ENCODE results near the gene ITPA.
"Not testable (repeated sequence)": the region's sequence is repeated elsewhere in the genome, so short reads cannot be mapped to it uniquely, and the experiment has no call there.

Gene ITPA

DNA sequence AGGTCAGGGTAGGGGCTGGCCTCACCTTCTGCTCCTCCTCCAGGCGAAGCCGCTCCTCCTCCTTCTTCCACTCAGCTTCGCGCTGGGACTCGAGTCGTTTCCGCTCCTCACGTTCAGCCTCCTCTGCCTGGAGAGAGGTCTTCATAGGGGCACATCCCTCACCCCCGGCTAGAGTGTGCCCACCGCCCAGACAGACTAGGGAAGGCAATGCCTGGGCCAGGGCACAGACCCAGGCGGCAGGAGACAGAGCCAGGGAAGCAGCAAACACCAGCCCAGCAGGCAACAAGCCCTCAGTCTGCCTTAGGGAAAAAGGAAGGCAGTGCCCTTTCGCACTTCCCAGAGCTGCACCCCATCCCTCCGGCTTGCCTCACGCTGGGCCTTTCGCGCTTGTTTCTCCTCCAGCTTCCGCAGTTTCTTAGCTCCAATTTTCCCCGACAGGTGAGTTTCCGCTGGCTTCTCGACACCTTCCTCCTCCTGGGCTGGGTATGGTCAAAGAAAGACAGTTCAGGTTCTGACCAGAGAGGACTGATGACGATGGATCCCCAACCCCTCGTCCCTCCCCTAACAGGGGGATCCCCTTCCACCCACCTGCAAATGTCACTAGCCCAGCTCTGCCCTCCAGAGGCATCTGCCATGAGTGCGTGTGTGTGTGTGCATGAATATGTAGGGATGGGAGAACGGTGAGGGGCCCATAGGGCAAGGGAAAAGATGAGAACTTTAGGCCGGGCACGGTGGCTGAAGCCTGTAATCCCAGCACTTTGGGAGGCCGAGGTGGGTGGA is 9.1 kb upstream of the ITPA start:
- DNase-seq (ENCODE audit: low read depth, low spot score) = no peak

DNA sequence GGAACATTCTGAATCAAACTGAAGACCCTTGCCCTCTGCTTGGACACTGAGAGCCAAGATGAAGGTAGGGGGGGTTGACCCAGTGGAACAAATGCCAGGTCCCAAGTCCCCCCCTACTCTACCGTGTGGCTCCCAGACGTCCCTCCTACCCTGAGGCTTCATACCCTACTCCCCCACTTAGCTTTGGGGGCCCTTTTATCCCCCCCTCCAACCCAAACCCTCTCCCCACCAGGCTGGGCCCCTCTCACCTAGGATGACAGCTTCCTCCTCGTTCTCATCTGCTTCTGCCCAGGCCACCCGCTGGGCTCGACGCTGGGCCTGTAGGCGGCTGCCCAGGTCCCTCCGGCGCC is 6.4 kb upstream of the ITPA start:
- DNase-seq (ENCODE audit: low read depth, low spot score) = no peak

DNA sequence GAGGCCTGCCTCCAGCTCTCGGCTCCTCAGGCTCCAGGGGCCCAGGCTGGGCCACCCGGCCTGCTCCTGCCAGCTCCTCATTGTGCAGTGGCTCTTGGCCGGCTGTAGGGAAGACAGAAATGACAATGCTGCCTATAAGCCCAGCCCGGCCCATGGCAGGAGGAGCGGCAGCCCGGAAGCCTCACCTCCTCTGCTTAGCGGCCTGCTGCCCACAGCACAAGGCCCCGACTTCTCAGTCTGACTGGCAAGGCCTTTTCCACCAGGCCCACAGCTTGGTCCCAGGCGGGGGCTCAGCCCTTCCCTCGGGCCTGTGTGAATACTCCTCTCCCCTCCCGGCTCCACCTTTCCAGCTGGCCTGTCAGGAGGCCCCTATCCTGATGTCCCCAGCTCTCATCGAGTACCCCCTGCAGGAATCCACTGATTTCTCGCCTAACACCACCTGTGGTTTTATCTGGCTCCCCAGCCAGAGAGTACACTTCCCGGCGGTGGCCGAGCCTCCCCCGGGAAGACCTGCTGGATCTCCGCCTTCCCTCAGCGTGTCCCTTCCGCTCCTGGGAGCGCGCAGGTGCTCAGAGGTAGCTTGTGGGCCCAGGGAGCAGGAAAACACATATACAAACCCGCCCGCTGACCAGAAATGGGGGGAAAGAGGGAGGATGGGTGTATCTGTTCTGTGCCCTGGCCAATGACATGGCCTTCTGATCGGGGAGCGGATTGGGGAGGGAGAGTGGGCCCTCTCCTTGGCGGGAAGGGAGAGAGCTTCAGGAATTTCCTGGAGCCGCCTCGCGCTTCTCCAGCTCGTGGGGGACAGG is 5.8 kb upstream of the ITPA start:
- no peak for DNase-seq (ENCODE audit: low read depth, low spot score)

DNA sequence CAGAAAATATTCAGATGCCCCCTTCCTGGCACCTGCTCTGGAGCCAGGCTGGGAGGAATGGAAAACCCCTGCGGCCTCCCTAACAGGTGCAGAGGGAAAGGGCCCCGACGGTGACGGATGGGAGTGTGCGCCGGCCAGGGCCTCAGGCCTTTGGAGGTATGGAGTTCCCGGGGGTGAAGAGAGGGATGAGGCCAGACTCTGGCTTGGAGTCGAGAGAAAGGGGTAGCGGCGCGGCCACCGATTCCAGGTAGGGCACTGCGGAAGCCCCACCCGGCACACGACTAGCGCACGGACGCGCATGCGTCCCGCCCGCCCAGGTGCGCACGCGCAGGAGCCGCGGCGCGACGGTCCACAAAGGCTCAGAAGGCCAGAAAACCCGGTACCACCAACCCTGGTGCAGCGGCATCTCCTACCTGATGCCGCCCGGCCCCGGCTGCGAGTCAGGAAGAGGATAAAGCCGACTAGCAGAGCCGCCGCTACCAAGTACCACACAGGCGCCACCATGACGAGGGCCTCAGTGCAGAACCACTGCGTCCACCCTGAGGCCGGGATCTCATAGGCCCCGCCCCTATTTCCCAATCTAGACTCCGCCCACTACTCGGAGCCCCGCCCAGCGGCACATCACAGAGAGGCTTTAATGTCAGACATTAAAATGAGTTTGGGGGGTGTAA is 5.0 kb upstream of the ITPA start, which contains the start of gene DDRGK1:
DDRGK1 (minus strand) TSS at position 559 of the 671 bp plus-strand sequence; CDS start at position 504, 55 bp downstream.
- peak; percentile 51 for DNase-seq (ENCODE audit: low read depth, low spot score)

DNA sequence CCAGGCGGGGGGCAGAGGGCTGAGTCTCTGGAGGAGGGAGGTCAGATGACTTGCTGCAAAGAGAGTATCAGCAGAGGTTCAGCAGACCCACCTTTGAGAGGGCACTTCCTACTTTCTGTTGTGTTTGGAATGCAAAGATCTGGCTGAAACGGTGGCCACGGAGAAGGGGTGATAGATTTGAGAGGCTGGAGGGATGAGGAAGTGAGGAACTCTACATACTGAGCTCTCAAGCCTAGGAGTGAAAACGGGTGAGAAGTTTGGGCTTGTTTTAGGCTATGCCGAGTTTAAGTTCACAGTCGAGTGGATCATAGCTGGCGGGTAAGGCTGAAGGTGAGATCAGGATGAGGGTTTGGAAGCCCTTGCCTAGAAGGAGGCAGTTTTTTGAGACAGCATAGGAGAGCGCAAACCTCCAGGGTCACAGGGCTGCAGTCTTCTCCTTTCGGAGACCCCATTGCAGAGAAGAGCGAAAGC is 477 bp upstream of the ITPA start:
- DNase-seq (ENCODE audit: low read depth, low spot score) = no peak

DNA sequence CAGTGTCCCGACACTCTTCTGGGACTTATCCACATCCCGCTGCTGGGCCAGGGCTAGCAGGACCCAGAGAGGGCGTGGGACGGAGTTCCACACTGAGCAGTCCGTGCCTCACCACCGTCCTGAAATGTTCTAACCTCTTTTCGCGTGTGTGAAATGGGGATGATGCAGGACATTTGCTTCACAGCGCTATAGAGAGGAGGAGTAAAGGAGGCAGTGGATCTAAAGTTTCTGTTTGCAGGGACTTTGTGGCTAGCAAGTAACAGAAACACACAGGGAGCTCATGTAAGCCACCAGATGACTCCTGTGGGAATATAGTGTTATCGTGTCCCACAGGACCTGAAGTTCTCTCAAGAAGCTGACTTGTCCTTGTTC is 634 bp downstream of the ITPA start:
- no peak for DNase-seq (ENCODE audit: low read depth, low spot score)

DNA sequence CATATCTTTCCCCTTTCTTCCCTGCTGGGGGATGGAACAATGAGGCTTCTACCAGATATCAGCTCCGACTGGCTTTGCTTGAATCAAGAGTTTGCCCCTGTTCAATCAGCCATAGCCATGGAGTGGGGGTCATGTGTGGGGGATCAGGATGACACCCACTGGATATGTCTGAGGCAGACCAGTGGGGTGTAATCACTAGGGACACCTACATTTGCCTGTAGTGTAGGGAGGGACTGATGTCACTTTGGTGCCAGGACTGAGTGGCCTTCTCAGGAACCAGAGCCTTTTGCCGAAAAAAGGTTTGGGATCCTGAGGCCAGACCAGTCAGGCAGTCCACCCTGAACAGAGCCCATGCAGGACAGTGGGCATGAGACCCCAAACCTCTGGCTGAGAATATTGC is 1.0 kb downstream of the ITPA start:
- no peak for DNase-seq (ENCODE audit: low read depth, low spot score)

DNA sequence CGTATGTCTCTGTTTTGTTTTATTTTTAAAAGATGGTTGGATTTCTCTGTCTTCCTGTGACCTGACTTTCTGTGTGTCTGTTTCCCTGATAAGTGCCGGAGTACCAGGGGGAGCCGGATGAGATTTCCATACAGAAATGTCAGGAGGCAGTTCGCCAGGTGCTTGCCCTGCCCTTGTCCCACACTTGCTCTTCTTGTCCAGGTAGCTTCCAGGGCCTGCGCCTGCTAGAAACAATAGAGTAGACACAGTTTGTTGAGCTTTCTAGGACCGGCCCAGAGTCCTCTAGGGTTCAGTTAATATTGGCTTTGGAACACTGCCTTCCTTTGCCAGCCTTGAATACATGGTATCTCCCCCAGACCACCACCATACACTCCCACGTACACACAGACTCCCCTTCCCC is 3.9 kb downstream of the ITPA start:
- DNase-seq (ENCODE audit: low read depth, low spot score) = no peak

DNA sequence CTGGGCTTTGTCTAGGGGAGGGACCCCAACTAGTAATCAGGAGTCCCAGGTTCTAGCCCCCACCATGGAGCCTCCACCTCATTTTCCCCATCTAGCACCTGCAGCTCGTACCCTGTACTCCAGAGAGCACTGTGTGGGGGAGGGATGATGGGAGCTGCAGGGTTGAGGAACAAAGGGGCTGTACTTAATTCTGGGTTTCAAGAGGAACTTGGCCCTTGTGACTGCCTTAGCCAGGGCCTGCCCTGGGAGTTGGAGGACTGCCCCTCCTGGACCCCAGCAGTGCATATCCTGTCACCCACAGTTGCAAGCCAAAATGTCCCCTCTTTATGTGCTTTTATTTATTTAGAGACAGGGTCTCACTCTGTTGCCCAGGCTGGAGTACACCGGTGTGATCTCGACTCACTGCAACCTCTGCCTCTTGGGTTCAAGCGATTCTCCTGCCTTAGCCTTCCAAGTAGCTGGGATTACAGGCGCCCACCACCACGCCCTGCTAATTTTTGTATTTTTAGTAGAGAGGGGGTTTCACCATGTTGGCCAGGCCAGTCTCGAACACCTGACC is 6.1 kb downstream of the ITPA start:
- not testable (repeated sequence) for DNase-seq (ENCODE audit: low read depth, low spot score)

DNA sequence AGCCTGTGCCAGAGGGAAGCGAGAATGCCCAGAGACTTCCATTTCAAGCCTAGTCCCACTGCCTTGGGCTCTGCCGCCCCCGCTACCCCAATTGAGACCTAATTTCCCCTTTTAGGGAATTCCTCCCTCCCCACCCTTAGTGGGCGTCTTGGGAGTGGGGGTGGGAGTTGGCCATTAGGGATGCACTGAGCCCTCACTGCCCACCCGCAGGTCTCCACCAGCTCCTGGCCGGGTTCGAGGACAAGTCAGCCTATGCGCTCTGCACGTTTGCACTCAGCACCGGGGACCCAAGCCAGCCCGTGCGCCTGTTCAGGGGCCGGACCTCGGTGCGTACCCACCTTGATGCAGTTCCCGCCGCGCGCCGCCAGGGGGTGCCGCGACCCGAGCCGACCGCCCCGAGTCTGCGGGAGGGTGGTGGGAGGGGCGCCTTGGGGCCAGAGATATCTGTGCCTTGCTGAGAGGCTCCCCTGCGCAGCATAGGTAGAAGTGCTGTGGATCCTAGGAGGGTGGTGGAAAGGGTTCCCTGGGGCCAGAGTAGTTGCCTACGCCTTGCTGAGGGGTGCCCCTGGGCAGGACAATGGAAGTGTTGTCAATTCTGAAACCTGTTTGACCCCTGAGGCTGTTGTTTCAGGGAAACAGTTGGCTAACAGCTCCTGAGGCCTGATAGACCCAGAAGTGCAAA is 9.2 kb downstream of the ITPA start:
- no peak for DNase-seq (ENCODE audit: low read depth, low spot score)

DNA sequence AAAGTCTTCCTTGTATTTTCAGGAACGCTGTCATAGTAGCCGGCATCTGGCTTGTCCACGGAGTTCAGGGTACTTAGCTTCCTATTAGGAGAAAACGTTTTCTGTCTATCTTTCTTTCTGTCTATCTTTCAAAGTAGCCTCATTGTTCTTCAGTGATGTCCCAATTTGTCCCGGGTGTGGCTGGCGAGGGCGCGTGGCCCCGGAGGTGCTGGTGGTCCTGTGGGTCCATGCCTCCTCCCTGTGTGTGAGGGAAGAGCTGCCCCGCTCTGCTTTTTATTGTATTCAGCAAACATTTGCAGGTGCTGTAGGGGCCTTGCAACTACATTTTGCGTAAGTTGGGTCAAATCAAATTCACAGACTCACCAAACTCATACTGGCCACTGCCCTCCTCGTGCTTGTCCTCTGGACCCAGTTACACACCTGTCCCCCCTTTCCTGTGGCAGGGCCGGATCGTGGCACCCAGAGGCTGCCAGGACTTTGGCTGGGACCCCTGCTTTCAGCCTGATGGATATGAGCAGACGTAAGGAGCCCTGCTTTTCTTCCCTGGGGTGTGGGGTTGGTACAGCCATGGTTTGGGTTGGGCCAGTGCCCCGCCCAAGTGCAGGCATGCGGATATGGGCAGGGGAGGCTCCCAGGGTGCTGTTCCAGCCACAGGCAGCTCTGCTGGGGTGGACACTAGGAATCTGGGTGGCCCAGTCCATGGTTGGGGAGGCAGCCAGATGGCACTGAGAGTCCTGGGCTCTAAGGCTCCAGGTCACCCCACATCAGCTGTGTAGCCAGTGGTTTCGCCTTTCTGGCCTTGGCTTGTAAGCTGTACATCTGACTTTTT is 12.3 kb downstream of the ITPA start:
- DNase-seq (ENCODE audit: low read depth, low spot score) = no peak

DNA sequence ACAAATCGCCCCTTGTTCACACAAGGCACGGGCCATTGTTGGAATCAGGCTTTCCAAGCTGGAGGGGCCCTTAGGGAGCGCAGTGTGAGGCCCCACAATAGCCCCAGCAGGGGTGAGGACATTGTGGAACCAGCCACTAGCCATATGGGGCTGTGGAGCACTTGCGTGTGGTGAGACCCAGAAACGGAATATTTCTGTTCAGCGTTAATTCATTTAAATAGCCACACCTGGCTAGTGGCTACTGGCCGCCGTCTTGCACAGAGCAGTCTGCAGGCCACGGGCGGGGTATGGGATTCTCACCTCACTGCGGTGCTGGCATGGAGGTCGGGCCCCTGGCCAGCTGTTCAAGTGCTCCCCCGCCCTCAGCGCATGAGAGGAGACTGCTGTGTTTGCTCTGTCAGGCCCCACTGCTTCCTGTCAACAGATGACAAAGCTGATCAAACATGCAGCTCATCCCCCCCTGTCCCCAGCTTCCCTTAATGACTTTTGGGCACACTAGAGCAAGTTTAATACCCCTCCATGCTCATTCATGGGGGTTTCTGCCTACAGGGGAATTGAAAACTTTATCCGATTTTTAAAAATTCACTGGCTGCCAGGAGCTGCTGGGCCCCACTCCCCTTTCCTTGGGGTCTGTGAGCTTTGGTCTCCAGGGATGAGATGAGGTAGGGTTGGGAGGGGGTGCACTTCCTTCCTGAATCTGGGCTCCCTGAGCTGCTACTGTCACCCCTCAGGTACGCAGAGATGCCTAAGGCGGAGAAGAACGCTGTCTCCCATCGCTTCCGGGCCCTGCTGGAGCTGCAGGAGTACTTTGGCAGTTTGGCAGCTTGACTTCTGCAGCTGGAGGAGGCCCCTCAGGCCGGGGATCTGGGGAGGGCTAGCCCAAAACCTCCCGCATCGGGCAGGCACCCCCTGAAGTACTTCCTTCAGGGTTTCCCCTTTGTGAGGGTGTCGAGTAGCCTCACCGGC is 13.6 kb downstream of the ITPA start:
- no peak for DNase-seq (ENCODE audit: low read depth, low spot score)

DNA sequence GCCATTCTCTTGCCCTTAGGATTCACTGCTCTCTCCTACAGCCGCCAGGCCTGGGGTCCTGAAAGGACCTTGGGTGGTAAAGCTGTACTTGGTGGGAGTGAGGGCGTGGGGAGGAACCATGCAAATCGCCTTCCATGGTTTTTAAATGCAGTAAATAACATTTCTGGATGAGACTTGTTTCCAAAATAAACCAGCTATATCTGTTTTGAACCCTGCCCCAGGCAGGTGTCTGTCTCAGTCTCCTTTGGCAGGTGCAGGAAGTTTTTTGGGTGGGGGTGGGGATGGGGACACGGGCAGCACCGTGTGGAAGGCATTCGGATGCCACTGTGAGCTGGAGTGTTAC is 14.3 kb downstream of the ITPA start:
- DNase-seq (ENCODE audit: low read depth, low spot score) = no peak

DNA sequence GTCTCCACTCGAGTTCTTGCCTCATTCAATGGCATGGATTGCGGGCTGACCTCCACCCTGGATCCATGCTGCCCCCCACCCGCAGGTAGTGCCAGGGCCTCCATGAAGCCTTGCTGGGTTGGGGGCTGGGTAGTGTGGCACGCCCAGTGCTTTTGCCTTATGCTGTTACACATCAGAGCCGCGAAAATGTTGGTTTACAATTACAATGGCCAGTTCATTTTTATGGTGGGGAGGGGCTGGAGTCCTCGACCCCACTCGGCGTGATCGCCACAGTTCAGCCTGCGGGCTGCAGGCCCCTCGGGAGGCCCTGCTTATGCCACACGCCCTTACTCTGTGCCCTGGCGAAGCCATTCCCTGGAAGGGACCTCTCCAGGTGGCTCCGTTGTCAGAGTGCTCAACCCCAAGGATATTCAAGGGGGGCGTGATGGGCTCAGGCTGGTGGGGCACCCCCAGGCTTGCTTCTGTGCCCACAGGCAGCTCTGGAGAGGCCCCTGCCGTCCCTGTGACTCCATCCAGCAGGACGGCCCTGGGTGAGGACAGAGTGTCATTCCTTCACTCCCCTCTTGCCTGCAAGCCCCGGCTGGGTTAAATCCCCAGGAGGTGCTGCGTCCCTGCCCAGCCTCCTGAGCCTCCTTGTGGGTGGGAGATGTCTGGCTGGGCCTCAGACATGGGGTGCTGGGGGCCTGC is 14.8 kb downstream of the ITPA start:
- DNase-seq (ENCODE audit: low read depth, low spot score) = no peak

DNA sequence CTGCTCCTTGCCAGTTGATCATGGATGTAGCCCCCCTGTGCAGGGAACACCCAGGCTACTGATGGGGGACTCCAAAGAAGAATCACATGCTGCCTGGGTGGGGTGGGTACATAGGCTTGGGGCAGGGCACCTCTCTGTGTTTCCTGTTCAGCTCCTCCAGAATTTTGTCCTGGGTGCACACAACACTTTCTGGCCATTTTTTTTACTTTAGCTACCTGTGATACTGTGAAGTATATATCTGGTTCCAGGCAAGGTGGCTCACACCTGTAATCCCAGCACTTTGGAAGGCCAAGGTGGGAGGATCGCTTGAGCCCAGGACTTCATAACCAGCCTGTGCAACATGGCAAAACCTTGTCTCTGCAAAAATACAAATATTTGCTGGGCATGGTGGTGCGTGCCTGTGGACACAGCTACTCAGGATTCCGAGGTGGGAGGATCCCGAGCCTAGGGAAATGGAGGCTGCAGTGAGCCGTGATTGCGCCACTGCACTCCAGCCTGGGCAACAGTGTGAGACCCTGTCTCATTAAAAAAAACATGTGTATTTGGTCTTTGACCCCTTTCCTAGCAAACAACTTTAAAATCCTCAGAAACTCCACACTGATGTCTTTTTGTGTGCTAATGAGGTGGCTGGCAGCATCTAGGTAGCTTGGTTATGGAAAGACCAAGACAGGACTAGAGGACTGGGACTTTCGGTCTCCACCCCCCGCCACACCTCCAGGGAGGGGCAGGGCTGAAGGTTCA is 15.6 kb downstream of the ITPA start:
- DNase-seq (ENCODE audit: low read depth, low spot score) = no peak

DNA sequence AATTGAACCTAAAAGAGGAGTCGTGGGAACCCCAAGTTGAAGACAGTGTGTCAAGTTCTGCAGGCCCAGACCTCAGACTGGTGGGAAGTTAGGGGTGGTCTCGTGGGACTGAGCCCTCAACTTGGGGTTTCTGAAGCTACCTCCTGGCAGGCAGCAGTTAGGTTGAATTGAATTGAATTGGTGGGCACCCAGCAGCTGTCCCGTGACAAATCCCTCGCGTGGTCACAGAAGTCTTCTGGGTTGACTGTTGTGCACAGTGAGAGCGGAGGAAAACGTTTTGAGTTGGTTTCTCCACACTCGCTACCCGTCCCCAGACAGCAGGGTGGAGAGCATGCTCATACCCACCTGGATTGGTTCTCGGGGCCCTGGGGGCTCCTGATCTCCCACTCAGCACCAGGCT is 16.8 kb downstream of the ITPA start:
- DNase-seq (ENCODE audit: low read depth, low spot score) = no peak

DNA sequence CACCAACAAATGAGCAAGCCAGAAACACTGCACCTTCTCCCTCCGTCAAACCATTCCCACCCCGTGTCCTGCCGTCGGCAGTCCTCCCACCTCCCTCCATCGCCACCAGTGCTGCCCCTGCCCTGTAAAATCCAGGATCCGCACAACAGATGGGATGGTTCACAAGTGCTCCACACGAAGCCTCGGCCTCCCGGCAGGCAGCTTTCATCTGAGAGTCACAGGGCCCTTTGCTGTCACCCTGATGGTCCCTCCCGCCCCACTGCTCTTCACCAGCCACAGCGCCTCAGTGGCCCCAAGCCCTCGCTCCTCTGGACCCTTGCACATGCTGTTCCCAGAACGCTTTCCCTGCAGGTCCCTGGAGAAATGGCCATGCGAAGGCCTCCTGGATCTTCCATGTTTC is 17.6 kb downstream of the ITPA start:
- no peak for DNase-seq (ENCODE audit: low read depth, low spot score)

DNA sequence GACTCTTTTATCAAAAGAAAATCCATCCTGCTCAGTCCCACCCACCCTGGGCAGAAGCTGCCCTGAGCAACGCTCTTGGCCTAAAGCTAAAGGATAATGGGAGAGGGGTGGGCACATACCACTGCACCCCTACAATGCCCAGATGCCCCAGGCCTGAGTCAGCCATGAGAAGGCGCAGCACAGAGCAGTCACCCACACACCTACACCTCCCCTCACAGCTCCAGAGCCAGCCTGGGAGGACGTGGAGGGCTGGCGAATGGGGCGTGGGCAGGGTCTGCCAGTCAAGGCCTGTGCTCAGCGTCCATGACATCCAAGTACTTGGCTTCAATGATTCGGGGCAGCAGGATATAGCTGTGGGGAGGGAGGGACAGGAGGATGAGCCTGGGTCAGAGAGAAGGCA is 18.2 kb downstream of the ITPA start:
- no peak for DNase-seq (ENCODE audit: low read depth, low spot score)

Data from brain pericyte (primary cell).